Mononuclear cell (primary cell): ENCODE measurements around the gene KANSL1L. TPM values are rescaled to one million over a fixed set of nuclear protein-coding genes. Genes with fewer than 3 reads are reported as not detected.
A peak's percentile ranks its signal among the peaks of the same experiment; 100 is the strongest.

ENCODE experiments used
- H3K27me3 ChIP-seq: 2 replicates; pipeline ENCODE4 v1.6.0; 2011; ENCODE audit warnings: low read length, control low read depth; ENCODE audit not compliant: insufficient read depth
- H3K4me1 ChIP-seq: 2 replicates; pipeline ENCODE4 v1.5.1; 2011; ENCODE audit warnings: mild to moderate bottlenecking, low read length, control low read depth; ENCODE audit not compliant: insufficient read depth
- H3K4me3 ChIP-seq: 2 replicates; pipeline ENCODE4 v1.5.1; 2011; ENCODE audit warnings: mild to moderate bottlenecking, low read length, moderate library complexity
- H3K9me3 ChIP-seq: 2 replicates; pipeline ENCODE4 v1.5.1; 2011; ENCODE audit warnings: low read depth, mild to moderate bottlenecking, control low read depth, low read length
- total RNA-seq: library from RNA; depleted of rRNA; stranded (reverse); fragments of >200 nt; gene quantifications from one replicate; pipeline ENCODE4 v1.2.3, GENCODE V29; 2012

The KANSL1L gene
- total RNA-seq, result 15.4 TPM

- Histone ChIP-seq H3K4me3 (peak within 1 kb of the TSS; percentile 90), H3K4me1 (peaks cover 13% of the 10 kb centered on the region), H3K9me3 (no peaks in the 10 kb centered on the region), H3K27me3 (no peaks in the 10 kb centered on the region)
Observed at GRCh38 chr2:210171309-210172218, at the start of gene KANSL1L. KANSL1L (minus strand) TSS chr2:210171409; CDS start chr2:210154582, 16,827 bp downstream.

GRCh38 chr2:210215120-210215519 is 43.9 kb upstream of the KANSL1L start:
- no peaks in the 10 kb centered on the region for H3K27me3 ChIP-seq
- H3K4me1 ChIP-seq, result no peaks in the 10 kb centered on the region
- H3K9me3 ChIP-seq, result no peaks in the 10 kb centered on the region
- no peak overlapping the region for H3K4me3 ChIP-seq

GRCh38 chr2:210210185-210210584 is 39.0 kb upstream of the KANSL1L start:
- Histone ChIP-seq H3K27me3 (peaks cover 3% of the 10 kb centered on the region), H3K4me1 (no peaks in the 10 kb centered on the region), H3K4me3 (no peak overlapping the region), H3K9me3 (no peaks in the 10 kb centered on the region)

- Histone ChIP-seq H3K4me3 (no peak overlapping the region), H3K4me1 (no peaks in the 10 kb centered on the region), H3K27me3 (peaks cover 3% of the 10 kb centered on the region), H3K9me3 (no peaks in the 10 kb centered on the region)
Observed at GRCh38 chr2:210207929-210208328, 36.7 kb upstream of the KANSL1L start.

GRCh38 chr2:210203558-210203957 is 32.3 kb upstream of the KANSL1L start:
- no peaks in the 10 kb centered on the region for H3K4me1 ChIP-seq
- no peak overlapping the region for H3K4me3 ChIP-seq
- H3K9me3 ChIP-seq, result no peaks in the 10 kb centered on the region
- peaks cover 6% of the 10 kb centered on the region for H3K27me3 ChIP-seq

GRCh38 chr2:210203147-210203546 is 31.9 kb upstream of the KANSL1L start:
- Histone ChIP-seq H3K27me3 (peaks cover 6% of the 10 kb centered on the region), H3K4me3 (no peak overlapping the region), H3K9me3 (no peaks in the 10 kb centered on the region), H3K4me1 (no peaks in the 10 kb centered on the region)

GRCh38 chr2:210199854-210200253 is 28.6 kb upstream of the KANSL1L start:
- Histone ChIP-seq H3K27me3 (peaks cover 3% of the 10 kb centered on the region), H3K9me3 (no peaks in the 10 kb centered on the region), H3K4me3 (no peak overlapping the region), H3K4me1 (no peaks in the 10 kb centered on the region)

- Histone ChIP-seq H3K4me1 (no peaks in the 10 kb centered on the region), H3K4me3 (no peak overlapping the region), H3K27me3 (peaks cover 3% of the 10 kb centered on the region), H3K9me3 (no peaks in the 10 kb centered on the region)
Observed at GRCh38 chr2:210199186-210199765, 28.1 kb upstream of the KANSL1L start.

GRCh38 chr2:210198326-210198725 is 27.1 kb upstream of the KANSL1L start:
- Histone ChIP-seq H3K4me1 (no peaks in the 10 kb centered on the region), H3K27me3 (peaks cover 3% of the 10 kb centered on the region), H3K4me3 (no peak overlapping the region), H3K9me3 (no peaks in the 10 kb centered on the region)

- Histone ChIP-seq H3K27me3 (peaks cover 3% of the 10 kb centered on the region), H3K9me3 (no peaks in the 10 kb centered on the region), H3K4me3 (no peak overlapping the region), H3K4me1 (no peaks in the 10 kb centered on the region)
Observed at GRCh38 chr2:210197720-210198119, 26.5 kb upstream of the KANSL1L start.

GRCh38 chr2:210195101-210195852 is 24.1 kb upstream of the KANSL1L start:
- Histone ChIP-seq H3K9me3 (no peaks in the 10 kb centered on the region), H3K4me3 (no peak overlapping the region), H3K4me1 (no peaks in the 10 kb centered on the region), H3K27me3 (no peaks in the 10 kb centered on the region)

GRCh38 chr2:210190345-210190744 is 19.1 kb upstream of the KANSL1L start:
- Histone ChIP-seq H3K9me3 (no peaks in the 10 kb centered on the region), H3K27me3 (no peaks in the 10 kb centered on the region), H3K4me3 (no peak overlapping the region), H3K4me1 (no peaks in the 10 kb centered on the region)

GRCh38 chr2:210189452-210190138 is 18.4 kb upstream of the KANSL1L start:
- Histone ChIP-seq H3K9me3 (no peaks in the 10 kb centered on the region), H3K27me3 (no peaks in the 10 kb centered on the region), H3K4me1 (no peaks in the 10 kb centered on the region), H3K4me3 (no peak overlapping the region)

- H3K4me1 ChIP-seq, result no peaks in the 10 kb centered on the region
- H3K27me3 ChIP-seq, result no peaks in the 10 kb centered on the region
- no peak overlapping the region for H3K4me3 ChIP-seq
- H3K9me3 ChIP-seq, result no peaks in the 10 kb centered on the region
Observed at GRCh38 chr2:210188755-210189154, 17.5 kb upstream of the KANSL1L start.

- Histone ChIP-seq H3K4me1 (no peaks in the 10 kb centered on the region), H3K27me3 (no peaks in the 10 kb centered on the region), H3K9me3 (no peaks in the 10 kb centered on the region), H3K4me3 (no peak overlapping the region)
Observed at GRCh38 chr2:210188190-210188589, 17.0 kb upstream of the KANSL1L start.
